Large intestine (tissue), 3 donors: Measurements from ENCODE around the gene DSC1. TPM values are rescaled to one million over a fixed set of nuclear protein-coding genes. Genes with fewer than 3 reads are reported as not detected.
A peak's percentile ranks its signal among the peaks of the same experiment; 100 is the strongest.
"Not testable (repeated sequence)": the region's sequence is repeated elsewhere in the genome, so short reads cannot be mapped to it uniquely, and the experiment has no call there.

Experiments used
- DNase-seq, 2 donors: peaks; one replicate each; pipeline versions ENCODE4 v3.0.0 to v3.0.0-alpha.2; 2013
- H3K27ac ChIP-seq: one replicate; pipeline ENCODE4 v1.5.1; 2013; ENCODE audit warnings: low read length
- H3K27me3 ChIP-seq: 2 replicates; pipeline ENCODE4 v1.6.1; 2013; ENCODE audit warnings: low read length; ENCODE audit not compliant: control insufficient read depth, insufficient read depth
- H3K36me3 ChIP-seq: 2 replicates; pipeline ENCODE4 v1.6.1; 2013; ENCODE audit warnings: low read length; ENCODE audit not compliant: control insufficient read depth, insufficient read depth
- H3K4me1 ChIP-seq: one replicate; pipeline ENCODE4 v1.6.1; 2013; ENCODE audit warnings: low read length; ENCODE audit not compliant: control insufficient read depth, insufficient read depth
- H3K4me3 ChIP-seq: one replicate; pipeline ENCODE4 v1.5.1; 2013; ENCODE audit warnings: low read length
- H3K9me3 ChIP-seq: one replicate; pipeline ENCODE4 v1.6.1; 2013; ENCODE audit warnings: mild to moderate bottlenecking, low read depth, low read length, moderate library complexity; ENCODE audit not compliant: control insufficient read depth
- WGBS: methylation state at CpG from one replicate; pipeline ENCODE4 v1.1.5; 2013; ENCODE audit warnings: low lambda C conversion rate; ENCODE audit not compliant: insufficient coverage; 5-methylcytosine and 5-hydroxymethylcytosine counted together
- polyA plus RNA-seq: library from polyadenylated mRNA; unstranded; fragments of 120-200 nt; gene quantifications from one replicate; pipeline ENCODE4 v1.2.1, GENCODE V29; 2013

DSC1 gene
- polyA plus RNA-seq, 1 donor: 0.04 TPM

- not testable (repeated sequence) for DNase-seq, H3K4me3 ChIP-seq, H3K9me3 ChIP-seq, H3K4me1 ChIP-seq, H3K36me3 ChIP-seq, H3K27ac ChIP-seq, H3K27me3 ChIP-seq
- 93% methylated on average over 3 of the region's 6 CpGs for WGBS
Observed at GRCh38 chr18:31177369-31177768, 14.7 kb upstream of the DSC1 start.

GRCh38 chr18:31176531-31176930, 13.9 kb upstream of the DSC1 start:
- no peak overlapping the region for H3K4me3 ChIP-seq
- no peak overlapping the region for H3K27ac ChIP-seq
- WGBS: 94% methylated on average over 2 of the region's 2 CpGs
- H3K27me3 ChIP-seq: no peaks in the 10 kb centered on the region
- DNase-seq: no peak
- H3K36me3 ChIP-seq: no peaks in the 10 kb centered on the region
- H3K9me3 ChIP-seq: no peaks in the 10 kb centered on the region
- H3K4me1 ChIP-seq: no peaks in the 10 kb centered on the region

- 88% methylated on average over 1 of the region's 1 CpG for WGBS
- no peak overlapping the region for H3K27ac ChIP-seq
- H3K4me1 ChIP-seq: no peaks in the 10 kb centered on the region
Observed at GRCh38 chr18:31171144-31171839, 8.6 kb upstream of the DSC1 start.

GRCh38 chr18:31170335-31170734, 7.7 kb upstream of the DSC1 start:
- H3K4me1 ChIP-seq: no peaks in the 10 kb centered on the region
- no peaks in the 10 kb centered on the region for H3K27me3 ChIP-seq
- H3K36me3 ChIP-seq: no peaks in the 10 kb centered on the region
- DNase-seq: no peak
- H3K4me3 ChIP-seq: no peak overlapping the region
- WGBS: 84% methylated on average over 2 of the region's 4 CpGs
- H3K27ac ChIP-seq: no peak overlapping the region
- no peaks in the 10 kb centered on the region for H3K9me3 ChIP-seq

More at GRCh38 chr18:31171144-31171839, 8.6 kb upstream of the DSC1 start:
- no peak for DNase-seq
- Histone ChIP-seq H3K27me3 (no peaks in the 10 kb centered on the region), H3K36me3 (no peaks in the 10 kb centered on the region), H3K9me3 (no peaks in the 10 kb centered on the region), H3K4me3 (no peak overlapping the region)

GRCh38 chr18:31162419-31162793, 250 bp downstream of the DSC1 start:
- DNase-seq: no peak
- Histone ChIP-seq H3K36me3 (no peaks in the 10 kb centered on the region), H3K4me1 (no peaks in the 10 kb centered on the region), H3K4me3 (no peak overlapping the region), H3K27me3 (no peaks in the 10 kb centered on the region), H3K9me3 (no peaks in the 10 kb centered on the region), H3K27ac (no peak overlapping the region)
- WGBS: no CpG with 5 or more reads among the region's 5 CpGs

GRCh38 chr18:31161757-31162418, 768 bp downstream of the DSC1 start:
- no peaks in the 10 kb centered on the region for H3K36me3 ChIP-seq

GRCh38 chr18:31156821-31157763, 5.6 kb downstream of the DSC1 start:
- Histone ChIP-seq H3K4me1 (no peaks in the 10 kb centered on the region), H3K27me3 (no peaks in the 10 kb centered on the region), H3K4me3 (no peak overlapping the region), H3K9me3 (no peaks in the 10 kb centered on the region), H3K36me3 (no peaks in the 10 kb centered on the region), H3K27ac (no peak overlapping the region)
- WGBS: 73% methylated on average over 5 of the region's 13 CpGs
- DNase-seq: peak in 1 of 2 donors; percentile 14

More at GRCh38 chr18:31161757-31162418, 768 bp downstream of the DSC1 start:
- no peaks in the 10 kb centered on the region for H3K9me3 ChIP-seq
- no peak for DNase-seq
- H3K4me3 ChIP-seq: no peak overlapping the region
- H3K27ac ChIP-seq: no peak overlapping the region
- H3K4me1 ChIP-seq: no peaks in the 10 kb centered on the region
- 100% methylated on average over 1 of the region's 2 CpGs for WGBS
- no peaks in the 10 kb centered on the region for H3K27me3 ChIP-seq

GRCh38 chr18:31155498-31155897, 7.2 kb downstream of the DSC1 start:
- Histone ChIP-seq H3K36me3 (no peaks in the 10 kb centered on the region), H3K4me1 (no peaks in the 10 kb centered on the region), H3K27me3 (no peaks in the 10 kb centered on the region), H3K27ac (no peak overlapping the region), H3K4me3 (no peak overlapping the region), H3K9me3 (no peaks in the 10 kb centered on the region)
- DNase-seq: no peak
- WGBS: no CpG with 5 or more reads among the region's 4 CpGs

GRCh38 chr18:31154181-31154580, 8.5 kb downstream of the DSC1 start:
- H3K4me3 ChIP-seq: no peak overlapping the region
- no peaks in the 10 kb centered on the region for H3K27me3 ChIP-seq
- no peaks in the 10 kb centered on the region for H3K36me3 ChIP-seq
- WGBS: 100% methylated on average over 1 of the region's 2 CpGs
- no peak overlapping the region for H3K27ac ChIP-seq
- no peaks in the 10 kb centered on the region for H3K9me3 ChIP-seq
- DNase-seq: no peak
- no peaks in the 10 kb centered on the region for H3K4me1 ChIP-seq

GRCh38 chr18:31149351-31149750, 13.3 kb downstream of the DSC1 start:
- Histone ChIP-seq H3K27ac (no peak overlapping the region), H3K27me3 (no peaks in the 10 kb centered on the region), H3K4me1 (no peaks in the 10 kb centered on the region), H3K4me3 (no peak overlapping the region), H3K9me3 (no peaks in the 10 kb centered on the region), H3K36me3 (no peaks in the 10 kb centered on the region)
- WGBS: no CpG with 5 or more reads among the region's 3 CpGs
- no peak for DNase-seq
